ENCODE measurements around the gene OR2H1. TPM values are rescaled to one million over a fixed set of nuclear protein-coding genes. Genes with fewer than 3 reads are reported as not detected.

The OR2H1 gene
- total and polyA plus RNA-seq, 5 donors, result not detected

DNA sequence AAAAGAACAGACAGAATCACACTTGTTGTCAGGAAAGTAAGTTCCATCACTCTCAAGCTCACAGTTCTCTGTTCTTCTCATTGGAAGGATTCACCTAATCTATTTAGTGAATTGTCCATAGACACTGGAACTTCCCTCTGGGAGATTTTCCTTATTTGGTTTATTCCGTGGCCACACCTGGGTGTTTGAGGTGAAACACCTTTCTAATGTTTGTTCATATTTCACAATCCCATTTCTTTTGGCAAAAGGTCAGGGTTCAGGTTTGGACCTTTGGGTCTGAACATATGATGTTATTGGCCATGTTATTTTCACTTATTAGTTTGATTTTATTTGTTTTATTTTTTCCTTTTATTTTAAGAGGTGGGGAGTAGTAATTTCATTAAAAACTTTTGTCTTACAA lies 26.8 kb downstream of the OR2H1 start:
- Histone ChIP-seq H3K9me3 (ENCODE audit: control insufficient read depth, low read length) (no peaks in the 10 kb centered on the region), H3K27ac (ENCODE audit: low read length) (no peak overlapping the region), H3K27me3 (ENCODE audit: control insufficient read depth, insufficient read depth) (no peaks in the 10 kb centered on the region), H3K4me1 (ENCODE audit: control insufficient read depth, insufficient read depth, low read length) (no peaks in the 10 kb centered on the region), H3K4me3 (ENCODE audit: low read length) (no peak overlapping the region)
- WGBS, result 68% methylated on average over 1 of the region's 1 CpG
- intact Hi-C loops (cut with DNase I), result no loop called here
- DNase-seq (no peak), ATAC-seq (no peak)

DNA sequence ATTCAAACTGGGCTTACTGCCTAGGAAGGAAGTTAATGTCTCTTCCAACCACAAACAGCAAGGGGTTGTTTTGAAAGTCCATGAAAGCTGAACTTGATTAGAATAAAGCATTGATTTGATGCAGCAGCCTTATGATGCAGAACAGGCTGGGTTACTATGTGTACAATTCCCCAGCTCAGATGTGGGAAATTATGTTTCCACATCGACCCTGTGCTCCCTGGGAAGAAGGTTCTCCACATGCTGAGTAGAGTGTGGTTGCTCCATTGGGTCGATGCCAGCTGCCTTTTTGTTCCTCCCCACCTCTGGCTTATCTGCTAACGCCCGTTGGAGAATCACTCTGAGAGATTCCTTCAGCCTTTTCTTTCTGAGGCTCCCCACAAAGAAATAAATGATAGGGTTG lies 29.6 kb downstream of the OR2H1 start:
- DNase-seq, result no peak
- Histone ChIP-seq H3K4me3 (ENCODE audit: low read length) (no peak overlapping the region), H3K9me3 (ENCODE audit: control insufficient read depth, low read length) (no peaks in the 10 kb centered on the region), H3K27me3 (ENCODE audit: control insufficient read depth, insufficient read depth) (no peaks in the 10 kb centered on the region), H3K4me1 (ENCODE audit: control insufficient read depth, insufficient read depth, low read length) (no peaks in the 10 kb centered on the region), H3K27ac (ENCODE audit: low read length) (no peak overlapping the region)
- intact Hi-C loops (cut with DNase I), result no loop called here
- ATAC-seq, result no peak
- WGBS, result 39% methylated on average over 4 of the region's 4 CpGs

DNA sequence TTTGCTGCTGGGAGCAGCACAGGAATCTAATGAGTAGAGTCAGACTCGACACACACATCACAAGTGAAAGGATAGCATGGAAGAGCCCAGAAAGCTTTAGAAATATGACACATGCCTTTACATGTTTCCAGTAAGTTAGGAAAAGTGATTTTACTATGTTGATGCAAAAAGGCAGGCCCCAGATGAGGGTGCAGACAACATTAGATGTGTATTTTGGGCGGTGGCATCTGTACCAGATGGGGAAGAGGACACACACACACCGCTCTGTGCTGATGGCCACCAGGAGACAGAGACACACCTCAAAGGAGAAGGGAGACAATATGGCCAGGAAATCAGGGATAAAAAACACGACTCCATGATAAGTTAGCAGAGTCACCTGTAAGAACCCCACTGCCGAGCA lies 30.2 kb downstream of the OR2H1 start:
- 80% methylated on average over 5 of the region's 5 CpGs for WGBS
- Histone ChIP-seq H3K27me3 (ENCODE audit: control insufficient read depth, insufficient read depth) (no peaks in the 10 kb centered on the region), H3K4me1 (ENCODE audit: control insufficient read depth, insufficient read depth, low read length) (no peaks in the 10 kb centered on the region), H3K4me3 (ENCODE audit: low read length) (no peak overlapping the region), H3K27ac (ENCODE audit: low read length) (no peak overlapping the region), H3K9me3 (ENCODE audit: control insufficient read depth, low read length) (no peaks in the 10 kb centered on the region)
- no peak for DNase-seq
- no peak for ATAC-seq
- intact Hi-C loops (cut with DNase I), result no loop called here

DNA sequence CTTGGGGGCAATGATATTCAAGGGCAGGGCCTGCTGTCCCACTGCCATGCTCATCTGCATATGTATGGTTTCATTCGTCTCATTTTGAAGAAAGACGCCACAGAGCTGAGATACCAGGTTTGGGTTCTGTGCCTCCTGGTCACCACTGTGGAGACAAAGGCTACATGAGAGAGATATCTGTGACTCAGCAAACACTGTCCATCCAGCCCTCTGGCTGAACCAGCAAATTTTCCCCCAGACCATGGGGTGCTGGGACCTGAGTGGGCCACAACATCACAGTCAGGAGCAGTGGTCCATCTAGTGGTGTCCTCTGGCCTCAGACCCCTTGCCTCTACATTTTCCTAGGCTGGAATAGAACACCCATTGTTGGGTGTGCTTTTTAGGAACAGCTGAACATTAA lies 30.7 kb downstream of the OR2H1 start, which contains the start of gene MAS1L:
Gene MAS1L, minus strand, starts transcription at position 297 of the 400 bp plus-strand sequence. Its CDS starts 54 bp downstream, at position 243.
- Histone ChIP-seq H3K27me3 (ENCODE audit: control insufficient read depth, insufficient read depth) (no peaks in the 10 kb centered on the region), H3K4me3 (ENCODE audit: low read length) (no peak within 1 kb of the TSS), H3K4me1 (ENCODE audit: control insufficient read depth, insufficient read depth, low read length) (no peaks in the 10 kb centered on the region), H3K27ac (ENCODE audit: low read length) (no peak within 1 kb of the TSS), H3K9me3 (ENCODE audit: control insufficient read depth, low read length) (no peaks in the 10 kb centered on the region)
- 91% methylated on average over 2 of the region's 2 CpGs for WGBS
- DNase-seq (no peak), ATAC-seq (no peak)
- intact Hi-C loops (cut with DNase I), result no loop called here

- H3K4me3 ChIP-seq (ENCODE audit: low read length), result no peak overlapping the region
- intact Hi-C loops (cut with DNase I), result no loop called here
- H3K4me1 ChIP-seq (ENCODE audit: control insufficient read depth, insufficient read depth, low read length), result no peaks in the 10 kb centered on the region
- no peak for ATAC-seq
- H3K27ac ChIP-seq (ENCODE audit: low read length), result no peak overlapping the region
- H3K9me3 ChIP-seq (ENCODE audit: control insufficient read depth, low read length), result no peaks in the 10 kb centered on the region
- no peaks in the 10 kb centered on the region for H3K27me3 ChIP-seq (ENCODE audit: control insufficient read depth, insufficient read depth)
- no peak for DNase-seq
These were observed 31.9 kb downstream of the OR2H1 start for GRCh38 chr6:29488874-29489273.

DNA sequence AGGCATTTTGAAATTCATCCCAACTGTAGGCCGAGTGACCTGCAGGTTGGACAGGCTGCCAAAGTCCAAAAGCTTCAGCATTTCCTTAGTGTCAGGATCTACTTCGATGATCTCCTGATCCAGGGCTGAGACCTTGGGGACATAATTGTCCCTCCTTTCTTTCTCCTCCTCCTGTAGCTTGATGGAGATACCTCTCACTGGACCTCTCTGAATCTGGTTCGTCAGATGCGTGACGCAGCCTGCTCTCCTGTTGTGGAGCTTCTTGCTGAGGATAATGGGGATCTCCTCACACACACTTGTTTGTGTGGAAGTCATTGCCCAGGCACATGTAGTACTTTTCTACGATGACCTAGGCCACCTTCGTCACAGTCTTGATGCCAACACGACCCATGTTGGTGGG lies 32.3 kb downstream of the OR2H1 start:
- Histone ChIP-seq H3K27ac (ENCODE audit: low read length) (no peak overlapping the region), H3K9me3 (ENCODE audit: control insufficient read depth, low read length) (no peaks in the 10 kb centered on the region), H3K4me1 (ENCODE audit: control insufficient read depth, insufficient read depth, low read length) (no peaks in the 10 kb centered on the region), H3K4me3 (ENCODE audit: low read length) (no peak overlapping the region), H3K27me3 (ENCODE audit: control insufficient read depth, insufficient read depth) (no peaks in the 10 kb centered on the region)
- 90% methylated on average over 8 of the region's 8 CpGs for WGBS
- intact Hi-C loops (cut with DNase I), result no loop called here
- no peak for ATAC-seq
- no peak for DNase-seq

DNA sequence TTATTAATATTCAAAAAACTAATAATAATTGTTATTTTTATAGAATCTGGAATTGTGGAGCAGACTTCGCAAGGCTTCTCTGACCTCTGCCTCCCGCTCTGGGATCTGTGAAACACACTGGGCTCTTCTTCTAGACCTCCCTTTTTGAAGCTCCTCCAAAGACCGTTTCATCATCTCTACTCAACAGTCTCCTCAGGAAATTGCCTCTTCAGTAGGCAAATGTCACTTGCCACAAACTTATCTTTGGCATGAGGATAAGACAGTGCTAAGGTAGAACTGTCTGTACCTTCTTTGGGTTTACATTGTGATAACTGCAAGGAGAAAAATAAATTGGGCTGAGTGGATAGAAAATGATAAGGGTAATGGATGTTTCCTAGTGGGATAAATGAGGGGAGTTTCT lies 33.1 kb downstream of the OR2H1 start:
- no peak for ATAC-seq
- no peaks in the 10 kb centered on the region for H3K27me3 ChIP-seq (ENCODE audit: control insufficient read depth, insufficient read depth)
- 72% methylated on average over 3 of the region's 3 CpGs for WGBS
- DNase-seq, result no peak
- H3K27ac ChIP-seq (ENCODE audit: low read length), result no peak overlapping the region
- intact Hi-C loops (cut with DNase I), result no loop called here
- no peak overlapping the region for H3K4me3 ChIP-seq (ENCODE audit: low read length)
- H3K9me3 ChIP-seq (ENCODE audit: control insufficient read depth, low read length), result no peaks in the 10 kb centered on the region
- no peaks in the 10 kb centered on the region for H3K4me1 ChIP-seq (ENCODE audit: control insufficient read depth, insufficient read depth, low read length)

- intact Hi-C loops (cut with DNase I), result no loop called here
- DNase-seq (no peak), ATAC-seq (no peak)
- H3K4me3 ChIP-seq (ENCODE audit: low read length), result no peak overlapping the region
- WGBS, result 62% methylated on average over 2 of the region's 2 CpGs
- H3K27ac ChIP-seq (ENCODE audit: low read length), result no peak overlapping the region
- H3K4me1 ChIP-seq (ENCODE audit: control insufficient read depth, insufficient read depth, low read length), result no peaks in the 10 kb centered on the region
- no peaks in the 10 kb centered on the region for H3K9me3 ChIP-seq (ENCODE audit: control insufficient read depth, low read length)
- H3K27me3 ChIP-seq (ENCODE audit: control insufficient read depth, insufficient read depth), result no peaks in the 10 kb centered on the region
These were observed 33.6 kb downstream of the OR2H1 start for GRCh38 chr6:29490552-29490951.

- intact Hi-C loops (cut with DNase I), result no loop called here
- H3K27me3 ChIP-seq (ENCODE audit: control insufficient read depth, insufficient read depth), result no peaks in the 10 kb centered on the region
- H3K9me3 ChIP-seq (ENCODE audit: control insufficient read depth, low read length), result no peaks in the 10 kb centered on the region
- no peak overlapping the region for H3K27ac ChIP-seq (ENCODE audit: low read length)
- 69% methylated on average over 4 of the region's 4 CpGs for WGBS
- DNase-seq (no peak), ATAC-seq (no peak)
- no peak overlapping the region for H3K4me3 ChIP-seq (ENCODE audit: low read length)
- no peaks in the 10 kb centered on the region for H3K4me1 ChIP-seq (ENCODE audit: control insufficient read depth, insufficient read depth, low read length)
These were observed 34.6 kb downstream of the OR2H1 start for GRCh38 chr6:29491574-29491973.

- no peak overlapping the region for H3K27ac ChIP-seq (ENCODE audit: low read length)
- DNase-seq, result no peak
- 63% methylated on average over 2 of the region's 2 CpGs for WGBS
- ATAC-seq, result no peak
- H3K9me3 ChIP-seq (ENCODE audit: control insufficient read depth, low read length), result no peaks in the 10 kb centered on the region
- intact Hi-C loops (cut with DNase I), result no loop called here
- no peaks in the 10 kb centered on the region for H3K27me3 ChIP-seq (ENCODE audit: control insufficient read depth, insufficient read depth)
- H3K4me1 ChIP-seq (ENCODE audit: control insufficient read depth, insufficient read depth, low read length), result no peaks in the 10 kb centered on the region
- no peak overlapping the region for H3K4me3 ChIP-seq (ENCODE audit: low read length)
These were observed 36.3 kb downstream of the OR2H1 start for GRCh38 chr6:29493261-29493660.

- 68% methylated on average over 2 of the region's 2 CpGs for WGBS
- H3K4me3 ChIP-seq (ENCODE audit: low read length), result no peak overlapping the region
- H3K27me3 ChIP-seq (ENCODE audit: control insufficient read depth, insufficient read depth), result no peaks in the 10 kb centered on the region
- DNase-seq, result no peak
- no peaks in the 10 kb centered on the region for H3K4me1 ChIP-seq (ENCODE audit: control insufficient read depth, insufficient read depth, low read length)
- intact Hi-C loops (cut with DNase I), result no loop called here
- ATAC-seq, result no peak
- no peak overlapping the region for H3K27ac ChIP-seq (ENCODE audit: low read length)
- no peaks in the 10 kb centered on the region for H3K9me3 ChIP-seq (ENCODE audit: control insufficient read depth, low read length)
These were observed 37.2 kb downstream of the OR2H1 start for GRCh38 chr6:29494131-29494530.

GRCh38 chr6:29495571-29495970 lies 38.6 kb downstream of the OR2H1 start:
- no peak overlapping the region for H3K4me3 ChIP-seq (ENCODE audit: low read length)
- WGBS, result 63% methylated on average over 4 of the region's 4 CpGs
- H3K9me3 ChIP-seq (ENCODE audit: control insufficient read depth, low read length), result no peaks in the 10 kb centered on the region
- H3K27ac ChIP-seq (ENCODE audit: low read length), result no peak overlapping the region
- no peak for DNase-seq
- no peak for ATAC-seq
- no peaks in the 10 kb centered on the region for H3K4me1 ChIP-seq (ENCODE audit: control insufficient read depth, insufficient read depth, low read length)
- H3K27me3 ChIP-seq (ENCODE audit: control insufficient read depth, insufficient read depth), result no peaks in the 10 kb centered on the region
- intact Hi-C loops (cut with DNase I), result no loop called here

Data from right cardiac atrium (tissue), 5 donors.